ENCODE results near the gene DCHS2.

The DCHS2 gene

DNA sequence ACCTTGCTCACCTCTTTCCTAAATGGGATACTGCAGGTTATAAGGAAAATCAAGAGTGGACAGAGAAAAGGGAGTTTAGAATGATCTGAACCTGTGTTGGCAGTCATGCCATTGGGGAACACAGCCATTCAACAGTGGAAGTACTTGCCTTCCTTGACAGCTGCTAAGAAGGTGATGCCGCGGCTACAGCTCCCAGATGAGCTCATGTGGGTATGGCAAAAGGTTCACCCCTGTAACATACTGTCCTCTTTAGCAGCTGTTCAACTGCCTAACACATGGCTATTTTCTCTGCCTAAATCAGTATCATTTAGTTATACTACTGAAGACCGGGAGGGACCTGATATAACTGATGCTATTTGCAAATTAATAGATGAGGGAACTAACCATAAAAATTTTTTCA, 76.8 kb downstream of the DCHS2 start:
- TF ChIP-seq PAX5 (IDR thresholded peaks at IDR 0.05; ENCODE audit: insufficient read depth, low read length, severe bottlenecking) (no peak), POLR2A (IDR thresholded peaks at IDR 0.05; ENCODE audit: low read depth, low read length) (no peak), TAF1 (IDR thresholded peaks at IDR 0.05; ENCODE audit: low read depth, low read length) (no peak), POU2F2 (IDR thresholded peaks at IDR 0.05; ENCODE audit: low read depth, low read length) (no peak), SPI1 (IDR thresholded peaks at IDR 0.05; ENCODE audit: low read depth, low read length) (no peak), POLR2AphosphoS5 (IDR thresholded peaks at IDR 0.05; ENCODE audit: low read depth, low read length) (no peak)
- no peak for DNase-seq (ENCODE audit: insufficient read length, low spot score)
- no peak for FAIRE-seq

DNA sequence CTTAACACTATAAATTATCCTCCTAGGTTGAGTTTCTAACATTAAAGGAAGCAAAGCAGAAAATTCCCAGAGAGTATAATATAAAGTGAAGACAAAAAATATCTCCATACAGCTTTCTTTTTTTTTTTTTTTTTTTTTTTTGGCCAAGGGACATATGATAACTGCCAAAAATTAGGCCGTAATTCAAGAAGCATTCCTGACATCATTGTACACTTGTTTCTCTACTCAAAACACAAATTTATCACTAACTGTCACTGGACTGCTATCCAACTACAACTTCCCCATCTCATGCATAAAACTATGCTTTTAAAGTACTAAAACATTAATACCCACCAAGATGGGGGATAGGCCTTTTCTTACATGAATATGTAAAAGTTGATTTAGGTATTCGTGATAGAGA, 77.2 kb downstream of the DCHS2 start:
- FAIRE-seq (no peak), DNase-seq (ENCODE audit: insufficient read length, low spot score) (no peak)
- TF ChIP-seq POLR2AphosphoS5 (IDR thresholded peaks at IDR 0.05; ENCODE audit: low read depth, low read length) (no peak), POU2F2 (IDR thresholded peaks at IDR 0.05; ENCODE audit: low read depth, low read length) (no peak), SPI1 (IDR thresholded peaks at IDR 0.05; ENCODE audit: low read depth, low read length) (no peak), PAX5 (IDR thresholded peaks at IDR 0.05; ENCODE audit: insufficient read depth, low read length, severe bottlenecking) (no peak), POLR2A (IDR thresholded peaks at IDR 0.05; ENCODE audit: low read depth, low read length) (no peak), TAF1 (IDR thresholded peaks at IDR 0.05; ENCODE audit: low read depth, low read length) (no peak)

DNA sequence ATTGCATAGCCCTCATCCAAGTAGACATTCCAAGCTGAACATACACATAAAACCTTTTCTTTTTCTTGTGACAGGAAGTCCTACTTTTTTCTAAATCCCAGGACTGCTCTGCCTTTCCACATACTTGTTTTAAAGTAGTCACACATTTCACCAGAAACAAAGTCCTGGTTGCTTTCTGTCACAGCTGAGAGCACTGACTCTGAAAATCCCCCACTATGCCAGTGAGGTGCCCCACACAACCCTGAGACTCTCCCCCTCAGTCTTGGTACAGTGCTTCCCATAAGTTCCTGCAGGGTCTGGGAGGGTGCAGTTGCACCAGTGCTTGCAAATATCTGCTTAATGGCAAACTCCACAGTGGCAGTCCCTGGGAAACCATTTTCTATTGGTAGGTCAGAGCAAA, 84.2 kb downstream of the DCHS2 start:
- TF ChIP-seq POU2F2 (IDR thresholded peaks at IDR 0.05; ENCODE audit: low read depth, low read length) (no peak), SPI1 (IDR thresholded peaks at IDR 0.05; ENCODE audit: low read depth, low read length) (no peak), TAF1 (IDR thresholded peaks at IDR 0.05; ENCODE audit: low read depth, low read length) (no peak), PAX5 (IDR thresholded peaks at IDR 0.05; ENCODE audit: insufficient read depth, low read length, severe bottlenecking) (no peak), POLR2A (IDR thresholded peaks at IDR 0.05; ENCODE audit: low read depth, low read length) (no peak), POLR2AphosphoS5 (IDR thresholded peaks at IDR 0.05; ENCODE audit: low read depth, low read length) (no peak)
- FAIRE-seq: no peak
- no peak for DNase-seq (ENCODE audit: insufficient read length, low spot score)

DNA sequence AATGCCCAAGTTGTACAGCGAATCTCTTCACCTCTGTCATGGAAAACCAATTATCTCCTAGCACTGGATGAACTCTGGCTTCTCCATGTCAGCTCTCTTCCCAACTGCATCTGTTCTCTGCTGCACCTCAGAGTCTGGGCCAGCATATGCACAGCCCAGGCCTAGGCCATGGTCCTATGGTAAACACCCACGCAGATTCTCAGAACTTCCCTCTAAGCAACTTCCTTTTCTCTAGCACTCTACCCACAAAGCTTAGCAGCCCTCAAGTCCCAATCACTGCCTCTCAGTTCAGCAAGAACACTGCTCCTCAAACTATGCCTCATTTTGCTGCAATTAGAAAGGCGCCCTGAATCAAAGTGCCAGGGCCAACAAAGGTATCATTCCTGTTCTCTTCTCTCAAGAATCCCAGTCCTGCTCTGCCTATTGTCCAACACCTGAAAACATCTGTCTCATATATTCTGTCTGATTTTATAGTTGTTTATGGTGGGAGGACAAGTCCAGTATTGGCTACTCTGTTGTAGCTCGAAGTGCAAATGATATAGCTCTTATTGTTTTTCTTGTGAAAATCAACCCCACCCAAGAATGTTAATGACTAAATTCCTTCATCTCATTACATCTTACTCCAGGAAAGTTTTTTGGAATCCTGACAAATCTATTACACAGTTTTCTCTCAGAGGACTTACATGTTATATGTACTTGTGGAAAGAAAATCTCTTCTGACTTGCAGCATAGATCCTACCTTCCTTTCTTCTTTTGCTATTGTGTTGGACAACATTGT, 85.4 kb downstream of the DCHS2 start:
- TF ChIP-seq TAF1 (IDR thresholded peaks at IDR 0.05; ENCODE audit: low read depth, low read length) (no peak), POLR2A (IDR thresholded peaks at IDR 0.05; ENCODE audit: low read depth, low read length) (no peak), POLR2AphosphoS5 (IDR thresholded peaks at IDR 0.05; ENCODE audit: low read depth, low read length) (no peak), PAX5 (IDR thresholded peaks at IDR 0.05; ENCODE audit: insufficient read depth, low read length, severe bottlenecking) (no peak), POU2F2 (IDR thresholded peaks at IDR 0.05; ENCODE audit: low read depth, low read length) (no peak), SPI1 (IDR thresholded peaks at IDR 0.05; ENCODE audit: low read depth, low read length) (no peak)
- no peak for DNase-seq (ENCODE audit: insufficient read length, low spot score)
- peak; percentile 59 for FAIRE-seq

DNA sequence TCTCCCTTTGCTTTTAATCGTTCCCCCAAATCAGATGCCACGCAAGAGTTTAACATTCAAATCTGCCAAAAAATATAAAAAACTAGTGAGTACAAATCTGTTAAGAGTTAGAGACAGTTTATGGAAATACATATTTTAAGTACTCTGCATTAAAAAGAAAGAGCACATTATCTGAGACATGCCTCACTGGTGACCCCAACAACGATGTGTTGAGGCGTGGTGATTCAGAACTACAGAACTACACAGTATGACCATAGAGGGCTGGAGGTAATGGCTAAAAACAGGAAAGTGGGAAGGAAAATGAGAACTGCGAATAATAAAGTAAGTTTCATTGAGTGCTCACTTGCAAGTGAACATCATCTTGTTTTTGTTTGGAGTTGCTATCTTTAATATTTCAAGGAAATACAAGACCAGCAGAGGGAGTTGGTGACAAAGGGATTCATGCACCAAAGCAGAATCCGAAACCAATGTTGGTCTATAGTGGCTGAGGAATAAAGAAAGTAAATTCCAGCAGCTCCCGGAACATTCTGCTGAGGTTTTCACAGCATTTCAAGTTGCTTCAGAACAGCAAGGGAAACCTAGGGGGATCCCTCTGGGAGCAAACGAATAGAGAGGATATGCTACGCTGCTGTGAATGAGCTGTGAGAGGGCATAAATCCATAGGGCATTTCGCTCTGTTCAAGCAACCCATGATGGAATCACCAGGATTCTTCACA, 92.2 kb downstream of the DCHS2 start:
- DNase-seq (ENCODE audit: insufficient read length, low spot score) (no peak), FAIRE-seq (no peak)
- TF ChIP-seq PAX5 (IDR thresholded peaks at IDR 0.05; ENCODE audit: insufficient read depth, low read length, severe bottlenecking) (no peak), TAF1 (IDR thresholded peaks at IDR 0.05; ENCODE audit: low read depth, low read length) (no peak), SPI1 (IDR thresholded peaks at IDR 0.05; ENCODE audit: low read depth, low read length) (no peak), POLR2A (IDR thresholded peaks at IDR 0.05; ENCODE audit: low read depth, low read length) (no peak), POLR2AphosphoS5 (IDR thresholded peaks at IDR 0.05; ENCODE audit: low read depth, low read length) (no peak), POU2F2 (IDR thresholded peaks at IDR 0.05; ENCODE audit: low read depth, low read length) (no peak)

DNA sequence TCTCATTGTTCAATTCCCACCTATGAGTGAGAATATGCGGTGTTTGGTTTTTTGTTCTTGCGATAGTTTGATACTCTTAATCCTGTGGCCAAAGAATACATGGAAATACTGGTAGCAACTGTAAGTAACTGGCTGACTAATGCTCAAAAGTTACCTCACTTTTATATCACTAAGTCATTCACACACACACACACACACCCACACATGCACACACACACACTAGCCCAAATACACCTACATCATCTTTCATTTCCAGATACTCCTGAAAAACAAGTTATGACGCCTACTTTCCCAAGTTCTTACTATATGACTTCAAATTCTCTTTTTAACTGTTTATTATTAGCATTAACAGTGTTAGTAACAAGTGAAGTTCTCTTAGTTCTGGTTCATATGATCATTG, 101.3 kb downstream of the DCHS2 start:
- FAIRE-seq (no peak), DNase-seq (ENCODE audit: insufficient read length, low spot score) (no peak)
- no peak for TF ChIP-seq TAF1 (IDR thresholded peaks at IDR 0.05; ENCODE audit: low read depth, low read length)
- TF ChIP-seq SPI1 (IDR thresholded peaks at IDR 0.05; ENCODE audit: low read depth, low read length): no peak
- no peak for TF ChIP-seq PAX5 (IDR thresholded peaks at IDR 0.05; ENCODE audit: insufficient read depth, low read length, severe bottlenecking)
- no peak for TF ChIP-seq POLR2AphosphoS5 (IDR thresholded peaks at IDR 0.05; ENCODE audit: low read depth, low read length)
- TF ChIP-seq POLR2A (IDR thresholded peaks at IDR 0.05; ENCODE audit: low read depth, low read length): no peak
- no peak for TF ChIP-seq POU2F2 (IDR thresholded peaks at IDR 0.05; ENCODE audit: low read depth, low read length)

DNA sequence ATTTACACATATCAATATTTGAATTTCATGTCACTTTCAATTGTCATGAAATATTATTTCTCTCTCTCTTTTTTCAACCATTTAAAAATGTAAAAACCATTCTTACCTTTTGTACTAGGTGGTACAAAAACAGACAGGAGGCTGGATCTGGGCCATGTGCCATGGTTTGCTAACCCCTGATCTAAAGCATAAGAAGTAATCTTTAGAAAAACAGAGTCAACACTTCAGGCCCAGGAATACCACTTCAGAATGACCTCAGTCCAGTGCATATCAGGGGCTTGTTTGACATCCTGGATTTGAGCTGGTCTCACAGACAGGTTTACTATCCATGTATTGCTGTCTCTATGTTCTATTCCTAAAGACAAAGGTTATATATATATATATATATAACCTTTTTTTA, 102.5 kb downstream of the DCHS2 start:
- TF ChIP-seq POLR2AphosphoS5 (IDR thresholded peaks at IDR 0.05; ENCODE audit: low read depth, low read length): no peak
- no peak for TF ChIP-seq TAF1 (IDR thresholded peaks at IDR 0.05; ENCODE audit: low read depth, low read length)
- no peak for TF ChIP-seq PAX5 (IDR thresholded peaks at IDR 0.05; ENCODE audit: insufficient read depth, low read length, severe bottlenecking)
- no peak for TF ChIP-seq POLR2A (IDR thresholded peaks at IDR 0.05; ENCODE audit: low read depth, low read length)
- no peak for TF ChIP-seq POU2F2 (IDR thresholded peaks at IDR 0.05; ENCODE audit: low read depth, low read length)
- TF ChIP-seq SPI1 (IDR thresholded peaks at IDR 0.05; ENCODE audit: low read depth, low read length): no peak
- DNase-seq (ENCODE audit: insufficient read length, low spot score) (no peak), FAIRE-seq (no peak)

DNA sequence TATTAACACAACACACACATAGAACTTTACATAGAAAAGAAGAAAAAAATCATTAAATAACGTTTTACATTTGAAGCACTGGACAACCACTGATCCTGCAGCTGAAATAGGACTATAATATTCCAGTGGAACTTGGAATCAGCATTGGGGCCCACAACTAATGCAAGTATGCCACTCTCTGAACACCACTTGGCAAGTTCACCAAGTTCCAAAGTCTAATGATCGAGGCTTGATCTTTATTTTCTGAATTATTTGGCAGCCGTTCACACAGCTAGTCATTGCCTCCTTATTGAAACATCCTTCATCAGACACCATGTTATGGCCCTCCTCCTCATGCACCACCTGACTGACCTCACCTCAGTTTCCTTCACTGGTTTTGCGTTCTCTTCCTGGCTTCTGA, 107.6 kb downstream of the DCHS2 start:
- DNase-seq (ENCODE audit: insufficient read length, low spot score) (no peak), FAIRE-seq (no peak)
- TF ChIP-seq PAX5 (IDR thresholded peaks at IDR 0.05; ENCODE audit: insufficient read depth, low read length, severe bottlenecking) (no peak), SPI1 (IDR thresholded peaks at IDR 0.05; ENCODE audit: low read depth, low read length) (no peak), POU2F2 (IDR thresholded peaks at IDR 0.05; ENCODE audit: low read depth, low read length) (no peak)

DNA sequence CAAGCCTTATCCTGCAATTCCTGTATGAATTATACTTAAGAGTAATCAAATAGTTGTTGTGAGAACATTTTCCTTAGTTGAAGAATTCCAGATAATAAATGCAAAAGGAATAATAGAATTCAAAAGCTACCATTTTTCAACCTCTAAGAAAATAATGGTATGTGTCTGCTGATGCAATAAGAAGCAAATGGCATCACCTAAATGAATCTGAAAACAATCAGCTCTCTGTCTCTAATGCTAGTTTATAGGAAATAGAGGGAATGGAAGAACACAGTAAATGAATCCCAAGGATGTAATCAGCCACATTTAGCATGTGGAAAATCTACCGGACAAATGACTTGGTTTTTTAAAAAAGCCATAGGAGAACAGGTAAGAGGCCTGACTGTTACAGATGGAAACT, 115.1 kb downstream of the DCHS2 start:
- DNase-seq (ENCODE audit: insufficient read length, low spot score): no peak
- TF ChIP-seq TAF1 (IDR thresholded peaks at IDR 0.05; ENCODE audit: low read depth, low read length) (no peak), PAX5 (IDR thresholded peaks at IDR 0.05; ENCODE audit: insufficient read depth, low read length, severe bottlenecking) (no peak), POLR2AphosphoS5 (IDR thresholded peaks at IDR 0.05; ENCODE audit: low read depth, low read length) (no peak), POU2F2 (IDR thresholded peaks at IDR 0.05; ENCODE audit: low read depth, low read length) (no peak), POLR2A (IDR thresholded peaks at IDR 0.05; ENCODE audit: low read depth, low read length) (no peak), SPI1 (IDR thresholded peaks at IDR 0.05; ENCODE audit: low read depth, low read length) (no peak)
- no peak for FAIRE-seq

Data from GM12891 (cell line).